Fibroblast of mammary gland (primary cell): ENCODE data around the gene WNK1.

Source experiments
- DNase-seq: peaks from one replicate; pipeline ENCODE4 v3.0.0-alpha.2; 2010; ENCODE audit warnings: low read depth
- H3K4me3 ChIP-seq: 2 replicates; pipeline ENCODE4 v1.5.1; 2011; ENCODE audit warnings: low read depth, mild to moderate bottlenecking, low read length, moderate library complexity; ENCODE audit not compliant: control insufficient read depth
- CTCF ChIP-seq: conservative IDR thresholded peaks from 2 replicates; pipeline ENCODE4 v1.5.1; 2011; ENCODE audit warnings: low read depth, low read length, inconsistent platforms; ENCODE audit not compliant: control insufficient read depth, insufficient read depth

Gene WNK1

GRCh38 chr12:727321-727720 lies 25.1 kb upstream of the WNK1 start:
- DNase-seq: peak; percentile 52
- TF ChIP-seq CTCF: no peak
- H3K4me3 ChIP-seq: no peak overlapping the region

DNA sequence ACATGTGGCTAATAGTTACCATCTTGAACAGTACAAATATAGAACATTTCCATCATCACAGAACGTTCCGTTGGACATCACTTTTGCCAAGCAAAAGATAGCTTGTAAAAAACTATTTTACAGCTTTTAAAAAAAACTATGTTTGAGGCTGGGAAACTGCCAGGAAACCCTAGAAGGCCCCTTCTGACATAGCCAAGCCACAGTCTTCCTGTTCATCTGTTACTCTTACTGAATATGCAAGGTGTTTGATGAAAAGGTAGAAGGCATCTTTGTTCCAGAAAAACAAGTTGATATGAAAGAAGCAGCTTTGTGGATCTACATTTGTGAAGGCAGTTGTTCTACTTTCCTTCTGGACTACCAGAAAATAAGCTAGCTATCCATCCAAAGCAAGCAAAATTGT lies 23.6 kb upstream of the WNK1 start:
- H3K4me3 ChIP-seq: no peak overlapping the region
- no peak for DNase-seq
- no peak for TF ChIP-seq CTCF

- no peak overlapping the region for H3K4me3 ChIP-seq
- TF ChIP-seq CTCF: no peak
- DNase-seq: no peak
Observed at GRCh38 chr12:729221-729620, 23.2 kb upstream of the WNK1 start.

DNA sequence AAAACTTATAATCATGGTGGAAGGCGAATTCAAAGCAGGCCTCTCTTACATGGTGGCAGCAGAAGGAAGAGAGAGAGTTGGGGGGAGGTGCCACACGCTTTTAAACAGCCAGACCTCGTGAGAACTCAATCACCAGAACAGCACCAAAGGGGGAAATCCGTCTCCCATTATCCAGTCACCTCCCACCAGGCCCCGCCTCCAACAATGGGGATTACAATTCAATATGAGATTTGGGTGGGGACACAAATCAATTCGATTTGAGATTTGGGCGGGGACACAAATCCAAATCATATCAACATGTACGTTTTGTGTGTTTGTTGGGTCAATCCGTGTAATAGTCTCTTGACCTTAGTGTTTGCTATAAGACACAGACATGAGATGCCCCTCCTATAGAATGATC lies 21.8 kb upstream of the WNK1 start:
- no peak overlapping the region for H3K4me3 ChIP-seq
- no peak for DNase-seq
- no peak for TF ChIP-seq CTCF

DNA sequence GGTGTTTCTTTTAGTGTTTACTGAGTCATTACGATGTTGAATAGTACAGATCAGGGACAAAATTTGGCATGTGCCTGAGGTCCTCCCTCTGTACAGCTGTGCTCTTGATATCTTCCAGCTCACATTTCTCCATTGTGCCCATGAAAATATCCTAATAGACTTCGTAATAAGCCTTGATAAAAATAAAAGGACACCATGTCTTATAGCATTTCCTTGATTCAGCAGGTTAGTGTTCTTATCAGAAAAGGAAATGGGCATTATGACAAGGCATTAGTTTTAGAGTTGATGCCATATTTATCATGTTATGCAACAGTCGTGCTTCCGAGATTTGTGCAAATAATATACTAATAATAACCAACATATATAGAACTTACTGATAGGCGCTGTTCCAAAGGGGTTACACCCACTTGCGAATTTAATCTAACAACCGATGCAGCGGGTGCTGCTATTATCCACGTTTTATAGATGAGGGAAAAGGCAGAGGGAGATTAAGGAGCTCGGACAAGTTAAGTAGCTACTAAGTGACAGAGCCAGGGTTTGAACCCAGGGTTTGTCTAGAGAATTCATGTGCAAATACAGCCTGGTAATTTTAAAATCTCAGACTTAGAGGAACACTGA lies 15.1 kb upstream of the WNK1 start:
- DNase-seq: no peak
- TF ChIP-seq CTCF: no peak
- H3K4me3 ChIP-seq: no peak overlapping the region

GRCh38 chr12:738712-739111 lies 13.7 kb upstream of the WNK1 start:
- H3K4me3 ChIP-seq: no peak overlapping the region
- no peak for DNase-seq
- no peak for TF ChIP-seq CTCF

GRCh38 chr12:739349-739748 lies 13.0 kb upstream of the WNK1 start:
- no peak for DNase-seq
- no peak for TF ChIP-seq CTCF
- no peak overlapping the region for H3K4me3 ChIP-seq
